HepG2 (cell line): ENCODE data around the gene AK4. TPM values are rescaled to one million over a fixed set of nuclear protein-coding genes. Genes with fewer than 3 reads are reported as not detected.
A peak's percentile ranks its signal among the peaks of the same experiment; 100 is the strongest.

Source experiments
- HOXD1 ChIP-seq: sonication (generic); formaldehyde crosslinking; IDR thresholded peaks from 2 replicates; pipeline ENCODE4 v1.5.0; 2020; ENCODE audit warnings: missing genetic modification reagents
- PAX8 ChIP-seq: sonication (generic); formaldehyde crosslinking; IDR thresholded peaks from 2 replicates; pipeline ENCODE4 v1.8.0; 2022; ENCODE audit warnings: mild to moderate bottlenecking, missing genetic modification reagents, borderline replicate concordance
- ZFP37 ChIP-seq: sonication (generic); formaldehyde crosslinking; IDR thresholded peaks from 2 replicates; pipeline ENCODE4 v1.4.0; 2020; ENCODE audit warnings: missing genetic modification reagents, borderline replicate concordance
- ZNF446 ChIP-seq: sonication (generic); formaldehyde crosslinking; IDR thresholded peaks from 2 replicates; pipeline ENCODE4 v1.5.0; 2020; ENCODE audit warnings: mild to moderate bottlenecking, missing genetic modification reagents
- ZNF768 ChIP-seq: sonication (generic); formaldehyde crosslinking; IDR thresholded peaks from 2 replicates; pipeline ENCODE4 v1.4.0; 2020; ENCODE audit warnings: missing genetic modification reagents
- polyA plus RNA-seq, 8 experiments: library from polyadenylated mRNA; depleted of rRNA in 3 of 8; stranded (reverse) in 7 of 8; unstranded in 1 of 8; fragments of >200 nt; fragmentation: Illumina TruSeq in 4 of 8; extraction: Trizol in 4 of 8; gene quantifications; 2 replicates each; pipeline versions ENCODE4 v1.2.1 to v1.2.3, GENCODE V29; 2011 to 2016; ENCODE audit warnings: low read depth in 4 of 8, missing spikeins in 1 of 8, mixed read lengths in 1 of 8; ENCODE audit not compliant: insufficient read depth in 1 of 8
- total RNA-seq, 5 experiments: library from RNA; depleted of rRNA; stranded (reverse); fragments of >200 nt; fragmentation: Illumina TruSeq; extraction: Trizol; gene quantifications; 2 replicates each; pipeline ENCODE4 v1.2.3, GENCODE V29; 2016; ENCODE audit warnings: low read depth in 1 of 5
- TF ChIP-seq, protein P1 (sequence below): sonication (generic); formaldehyde crosslinking; IDR thresholded peaks from 2 replicates; pipeline ENCODE4 v1.5.1; 2020; ENCODE audit warnings: mild to moderate bottlenecking, missing genetic modification reagents, moderate library complexity
- TF ChIP-seq, protein P2 (sequence below): sonication (generic); formaldehyde crosslinking; IDR thresholded peaks from 2 replicates; pipeline ENCODE4 v1.4.0; 2020; ENCODE audit warnings: missing genetic modification reagents
- TF ChIP-seq, protein P3 (sequence below): sonication (generic); formaldehyde crosslinking; IDR thresholded peaks from 2 replicates; pipeline ENCODE4 v1.5.0; 2020; ENCODE audit warnings: mild to moderate bottlenecking, missing genetic modification reagents
- TF ChIP-seq, protein P4 (sequence below): sonication (generic); formaldehyde crosslinking; IDR thresholded peaks from 2 replicates; pipeline ENCODE4 v1.4.0; 2020; ENCODE audit warnings: mild to moderate bottlenecking, missing genetic modification reagents
- TF ChIP-seq, protein P5 (sequence below): sonication (generic); formaldehyde crosslinking; IDR thresholded peaks from 2 replicates; pipeline ENCODE4 v1.5.0; 2020; ENCODE audit warnings: mild to moderate bottlenecking, missing genetic modification reagents, borderline replicate concordance
- TF ChIP-seq, protein P6 (sequence below): sonication (generic); formaldehyde crosslinking; IDR thresholded peaks from 2 replicates; pipeline ENCODE4 v1.4.0; 2020; ENCODE audit warnings: low read depth, missing genetic modification reagents

The AK4 gene
- total and polyA plus RNA-seq, 2 of the 13 experiments (the other 11 are each of a cell fraction or from before 2014, with no cell fraction given), result 110 to 160 TPM

DNA sequence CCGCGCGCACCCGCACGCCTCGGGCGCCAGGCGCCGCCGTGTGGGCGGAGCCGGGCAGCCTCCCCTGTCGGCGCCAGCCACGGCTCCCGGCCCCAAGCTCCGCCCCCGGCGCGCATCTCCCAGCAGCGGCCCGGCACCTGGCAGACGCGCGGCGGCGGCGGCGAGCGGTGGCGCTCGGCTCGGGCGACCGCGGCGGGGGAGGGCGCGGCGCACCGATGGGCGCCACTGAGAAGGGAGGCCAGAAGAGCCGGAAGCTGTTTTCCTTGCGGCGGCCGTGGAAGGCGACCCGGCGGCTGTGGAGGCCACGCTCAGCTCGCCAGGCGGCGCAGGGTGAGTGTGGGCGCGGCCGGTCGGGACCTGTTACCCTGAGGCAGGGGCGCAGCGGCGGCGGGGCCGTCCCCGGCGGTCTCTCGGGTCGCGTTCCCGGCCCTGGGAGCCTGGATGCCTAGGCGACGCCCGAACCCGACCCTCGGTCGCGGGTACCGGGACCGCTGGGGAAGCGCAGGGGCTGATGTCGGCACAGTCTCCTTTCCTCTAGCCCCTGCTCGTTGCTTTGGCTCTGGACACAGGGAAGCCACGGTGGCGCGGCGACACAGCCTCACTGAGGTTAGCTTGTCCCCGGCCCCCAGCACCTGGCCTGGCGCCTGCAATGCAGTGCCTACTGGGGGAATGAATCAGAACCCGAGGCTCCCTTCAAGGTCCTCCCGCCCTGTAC, 106.5 kb downstream of the AK4 start (continued):
- TF ChIP-seq, protein P1, sequence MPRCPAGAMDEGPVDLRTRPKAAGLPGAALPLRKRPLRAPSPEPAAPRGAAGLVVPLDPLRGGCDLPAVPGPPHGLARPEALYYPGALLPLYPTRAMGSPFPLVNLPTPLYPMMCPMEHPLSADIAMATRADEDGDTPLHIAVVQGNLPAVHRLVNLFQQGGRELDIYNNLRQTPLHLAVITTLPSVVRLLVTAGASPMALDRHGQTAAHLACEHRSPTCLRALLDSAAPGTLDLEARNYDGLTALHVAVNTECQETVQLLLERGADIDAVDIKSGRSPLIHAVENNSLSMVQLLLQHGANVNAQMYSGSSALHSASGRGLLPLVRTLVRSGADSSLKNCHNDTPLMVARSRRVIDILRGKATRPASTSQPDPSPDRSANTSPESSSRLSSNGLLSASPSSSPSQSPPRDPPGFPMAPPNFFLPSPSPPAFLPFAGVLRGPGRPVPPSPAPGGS (CRISPR knock-in tag), result peak; percentile 61; the same call in 1 of the 2 replicates
- TF ChIP-seq, protein P2, sequence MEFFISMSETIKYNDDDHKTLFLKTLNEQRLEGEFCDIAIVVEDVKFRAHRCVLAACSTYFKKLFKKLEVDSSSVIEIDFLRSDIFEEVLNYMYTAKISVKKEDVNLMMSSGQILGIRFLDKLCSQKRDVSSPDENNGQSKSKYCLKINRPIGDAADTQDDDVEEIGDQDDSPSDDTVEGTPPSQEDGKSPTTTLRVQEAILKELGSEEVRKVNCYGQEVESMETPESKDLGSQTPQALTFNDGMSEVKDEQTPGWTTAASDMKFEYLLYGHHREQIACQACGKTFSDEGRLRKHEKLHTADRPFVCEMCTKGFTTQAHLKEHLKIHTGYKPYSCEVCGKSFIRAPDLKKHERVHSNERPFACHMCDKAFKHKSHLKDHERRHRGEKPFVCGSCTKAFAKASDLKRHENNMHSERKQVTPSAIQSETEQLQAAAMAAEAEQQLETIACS (CRISPR knock-in tag), result peak; percentile 35; the same call in 1 of the 2 replicates
- TF ChIP-seq ZNF768, result 0 out of 2 replicates have a peak, but pooled peaks have one; percentile 8
- TF ChIP-seq, protein P3, sequence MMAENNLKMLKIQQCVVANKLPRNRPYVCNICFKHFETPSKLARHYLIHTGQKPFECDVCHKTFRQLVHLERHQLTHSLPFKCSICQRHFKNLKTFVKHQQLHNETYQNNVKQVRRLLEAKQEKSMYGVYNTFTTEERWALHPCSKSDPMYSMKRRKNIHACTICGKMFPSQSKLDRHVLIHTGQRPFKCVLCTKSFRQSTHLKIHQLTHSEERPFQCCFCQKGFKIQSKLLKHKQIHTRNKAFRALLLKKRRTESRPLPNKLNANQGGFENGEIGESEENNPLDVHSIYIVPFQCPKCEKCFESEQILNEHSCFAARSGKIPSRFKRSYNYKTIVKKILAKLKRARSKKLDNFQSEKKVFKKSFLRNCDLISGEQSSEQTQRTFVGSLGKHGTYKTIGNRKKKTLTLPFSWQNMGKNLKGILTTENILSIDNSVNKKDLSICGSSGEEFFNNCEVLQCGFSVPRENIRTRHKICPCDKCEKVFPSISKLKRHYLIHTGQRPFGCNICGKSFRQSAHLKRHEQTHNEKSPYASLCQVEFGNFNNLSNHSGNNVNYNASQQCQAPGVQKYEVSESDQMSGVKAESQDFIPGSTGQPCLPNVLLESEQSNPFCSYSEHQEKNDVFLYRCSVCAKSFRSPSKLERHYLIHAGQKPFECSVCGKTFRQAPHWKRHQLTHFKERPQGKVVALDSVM (CRISPR knock-in tag), result peak; percentile 60; the same call in 1 of the 2 replicates
- TF ChIP-seq ZFP37 (CRISPR knock-in tag), result peak; percentile 28; the same call in 1 of the 2 replicates
- TF ChIP-seq, protein P4, sequence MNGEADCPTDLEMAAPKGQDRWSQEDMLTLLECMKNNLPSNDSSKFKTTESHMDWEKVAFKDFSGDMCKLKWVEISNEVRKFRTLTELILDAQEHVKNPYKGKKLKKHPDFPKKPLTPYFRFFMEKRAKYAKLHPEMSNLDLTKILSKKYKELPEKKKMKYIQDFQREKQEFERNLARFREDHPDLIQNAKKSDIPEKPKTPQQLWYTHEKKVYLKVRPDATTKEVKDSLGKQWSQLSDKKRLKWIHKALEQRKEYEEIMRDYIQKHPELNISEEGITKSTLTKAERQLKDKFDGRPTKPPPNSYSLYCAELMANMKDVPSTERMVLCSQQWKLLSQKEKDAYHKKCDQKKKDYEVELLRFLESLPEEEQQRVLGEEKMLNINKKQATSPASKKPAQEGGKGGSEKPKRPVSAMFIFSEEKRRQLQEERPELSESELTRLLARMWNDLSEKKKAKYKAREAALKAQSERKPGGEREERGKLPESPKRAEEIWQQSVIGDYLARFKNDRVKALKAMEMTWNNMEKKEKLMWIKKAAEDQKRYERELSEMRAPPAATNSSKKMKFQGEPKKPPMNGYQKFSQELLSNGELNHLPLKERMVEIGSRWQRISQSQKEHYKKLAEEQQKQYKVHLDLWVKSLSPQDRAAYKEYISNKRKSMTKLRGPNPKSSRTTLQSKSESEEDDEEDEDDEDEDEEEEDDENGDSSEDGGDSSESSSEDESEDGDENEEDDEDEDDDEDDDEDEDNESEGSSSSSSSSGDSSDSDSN, result peak; percentile 82; the same call in 1 of the 2 replicates
- TF ChIP-seq PAX8 (CRISPR knock-in tag), result no peak
- TF ChIP-seq ZNF446 (CRISPR knock-in tag), result peak; percentile 77; the same call in 1 of the 2 replicates
- TF ChIP-seq, protein P5, sequence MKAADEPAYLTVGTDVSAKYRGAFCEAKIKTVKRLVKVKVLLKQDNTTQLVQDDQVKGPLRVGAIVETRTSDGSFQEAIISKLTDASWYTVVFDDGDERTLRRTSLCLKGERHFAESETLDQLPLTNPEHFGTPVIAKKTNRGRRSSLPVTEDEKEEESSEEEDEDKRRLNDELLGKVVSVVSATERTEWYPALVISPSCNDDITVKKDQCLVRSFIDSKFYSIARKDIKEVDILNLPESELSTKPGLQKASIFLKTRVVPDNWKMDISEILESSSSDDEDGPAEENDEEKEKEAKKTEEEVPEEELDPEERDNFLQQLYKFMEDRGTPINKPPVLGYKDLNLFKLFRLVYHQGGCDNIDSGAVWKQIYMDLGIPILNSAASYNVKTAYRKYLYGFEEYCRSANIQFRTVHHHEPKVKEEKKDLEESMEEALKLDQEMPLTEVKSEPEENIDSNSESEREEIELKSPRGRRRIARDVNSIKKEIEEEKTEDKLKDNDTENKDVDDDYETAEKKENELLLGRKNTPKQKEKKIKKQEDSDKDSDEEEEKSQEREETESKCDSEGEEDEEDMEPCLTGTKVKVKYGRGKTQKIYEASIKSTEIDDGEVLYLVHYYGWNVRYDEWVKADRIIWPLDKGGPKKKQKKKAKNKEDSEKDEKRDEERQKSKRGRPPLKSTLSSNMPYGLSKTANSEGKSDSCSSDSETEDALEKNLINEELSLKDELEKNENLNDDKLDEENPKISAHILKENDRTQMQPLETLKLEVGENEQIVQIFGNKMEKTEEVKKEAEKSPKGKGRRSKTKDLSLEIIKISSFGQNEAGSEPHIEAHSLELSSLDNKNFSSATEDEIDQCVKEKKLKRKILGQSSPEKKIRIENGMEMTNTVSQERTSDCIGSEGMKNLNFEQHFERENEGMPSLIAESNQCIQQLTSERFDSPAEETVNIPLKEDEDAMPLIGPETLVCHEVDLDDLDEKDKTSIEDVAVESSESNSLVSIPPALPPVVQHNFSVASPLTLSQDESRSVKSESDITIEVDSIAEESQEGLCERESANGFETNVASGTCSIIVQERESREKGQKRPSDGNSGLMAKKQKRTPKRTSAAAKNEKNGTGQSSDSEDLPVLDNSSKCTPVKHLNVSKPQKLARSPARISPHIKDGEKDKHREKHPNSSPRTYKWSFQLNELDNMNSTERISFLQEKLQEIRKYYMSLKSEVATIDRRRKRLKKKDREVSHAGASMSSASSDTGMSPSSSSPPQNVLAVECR (CRISPR knock-in tag), result 0 out of 2 replicates have a peak, but pooled peaks have one; percentile 33
- no peak for TF ChIP-seq HOXD1 (CRISPR knock-in tag)
- TF ChIP-seq, protein P6, sequence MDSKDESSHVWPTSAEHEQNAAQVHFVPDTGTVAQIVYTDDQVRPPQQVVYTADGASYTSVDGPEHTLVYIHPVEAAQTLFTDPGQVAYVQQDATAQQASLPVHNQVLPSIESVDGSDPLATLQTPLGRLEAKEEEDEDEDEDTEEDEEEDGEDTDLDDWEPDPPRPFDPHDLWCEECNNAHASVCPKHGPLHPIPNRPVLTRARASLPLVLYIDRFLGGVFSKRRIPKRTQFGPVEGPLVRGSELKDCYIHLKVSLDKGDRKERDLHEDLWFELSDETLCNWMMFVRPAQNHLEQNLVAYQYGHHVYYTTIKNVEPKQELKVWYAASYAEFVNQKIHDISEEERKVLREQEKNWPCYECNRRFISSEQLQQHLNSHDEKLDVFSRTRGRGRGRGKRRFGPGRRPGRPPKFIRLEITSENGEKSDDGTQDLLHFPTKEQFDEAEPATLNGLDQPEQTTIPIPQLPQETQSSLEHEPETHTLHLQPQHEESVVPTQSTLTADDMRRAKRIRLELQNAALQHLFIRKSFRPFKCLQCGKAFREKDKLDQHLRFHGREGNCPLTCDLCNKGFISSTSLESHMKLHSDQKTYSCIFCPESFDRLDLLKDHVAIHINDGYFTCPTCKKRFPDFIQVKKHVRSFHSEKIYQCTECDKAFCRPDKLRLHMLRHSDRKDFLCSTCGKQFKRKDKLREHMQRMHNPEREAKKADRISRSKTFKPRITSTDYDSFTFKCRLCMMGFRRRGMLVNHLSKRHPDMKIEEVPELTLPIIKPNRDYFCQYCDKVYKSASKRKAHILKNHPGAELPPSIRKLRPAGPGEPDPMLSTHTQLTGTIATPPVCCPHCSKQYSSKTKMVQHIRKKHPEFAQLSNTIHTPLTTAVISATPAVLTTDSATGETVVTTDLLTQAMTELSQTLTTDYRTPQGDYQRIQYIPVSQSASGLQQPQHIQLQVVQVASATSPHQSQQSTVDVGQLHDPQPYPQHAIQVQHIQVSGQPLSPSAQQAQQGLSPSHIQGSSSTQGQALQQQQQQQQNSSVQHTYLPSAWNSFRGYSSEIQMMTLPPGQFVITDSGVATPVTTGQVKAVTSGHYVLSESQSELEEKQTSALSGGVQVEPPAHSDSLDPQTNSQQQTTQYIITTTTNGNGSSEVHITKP, result 0 out of 2 replicates have a peak, but pooled peaks have one; percentile 54
